GM18498 (cell line): ENCODE data around the gene BST2.
"Not testable (repeated sequence)": the region's sequence is repeated elsewhere in the genome, so short reads cannot be mapped to it uniquely, and the experiment has no call there.

Experiments
- ATAC-seq: cut with Tn5 transposase; IDR thresholded peaks from one replicate; pipeline ENCODE4 v1.9.1; 2021; ENCODE audit warnings: mild to moderate bottlenecking, moderate library complexity; ENCODE audit not compliant: unreplicated experiment

BST2 gene

DNA sequence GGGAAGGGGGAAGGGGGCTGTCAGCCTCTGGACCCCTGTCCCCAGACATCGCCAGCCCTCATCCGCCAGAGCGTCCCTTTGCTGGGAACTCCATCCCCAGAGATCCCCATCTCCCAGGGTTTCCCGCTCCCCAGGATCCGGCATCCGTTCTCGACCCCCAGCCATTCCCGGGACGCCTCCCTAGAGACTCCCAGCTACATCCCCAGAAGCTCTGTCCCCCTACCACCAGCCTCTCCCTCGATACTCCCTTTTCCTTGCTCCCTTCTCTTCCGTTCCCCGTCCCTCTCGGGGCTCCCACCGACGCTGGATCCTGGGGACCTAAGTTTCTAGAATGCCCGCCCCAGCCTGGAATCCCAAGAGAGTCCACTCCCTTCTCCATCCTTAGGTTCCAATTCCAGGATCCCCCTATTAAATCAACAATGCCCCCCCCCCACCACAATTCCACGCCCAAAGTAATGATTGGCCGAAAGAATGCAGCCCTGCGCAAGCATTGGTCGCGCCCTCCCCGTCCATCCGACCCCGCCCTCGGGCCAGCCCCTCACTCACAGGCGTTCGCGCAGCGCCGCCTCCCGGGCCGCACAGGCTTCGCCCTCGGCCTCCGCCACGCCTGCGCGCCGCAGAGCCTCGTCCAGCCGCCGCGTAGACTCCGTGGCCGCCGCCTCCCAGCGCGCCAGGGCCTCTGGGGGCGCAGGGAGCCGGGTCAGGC lies 14.6 kb downstream of the BST2 start:
- peak; percentile 90 for ATAC-seq

- ATAC-seq = no peak
Measured at GRCh38 chr19:17389957-17390664, 15.3 kb downstream of the BST2 start.

GRCh38 chr19:17389288-17389687 lies 16.1 kb downstream of the BST2 start:
- ATAC-seq = no peak

- ATAC-seq = peak; percentile 47
Measured at GRCh38 chr19:17385878-17386611, 19.4 kb downstream of the BST2 start.

DNA sequence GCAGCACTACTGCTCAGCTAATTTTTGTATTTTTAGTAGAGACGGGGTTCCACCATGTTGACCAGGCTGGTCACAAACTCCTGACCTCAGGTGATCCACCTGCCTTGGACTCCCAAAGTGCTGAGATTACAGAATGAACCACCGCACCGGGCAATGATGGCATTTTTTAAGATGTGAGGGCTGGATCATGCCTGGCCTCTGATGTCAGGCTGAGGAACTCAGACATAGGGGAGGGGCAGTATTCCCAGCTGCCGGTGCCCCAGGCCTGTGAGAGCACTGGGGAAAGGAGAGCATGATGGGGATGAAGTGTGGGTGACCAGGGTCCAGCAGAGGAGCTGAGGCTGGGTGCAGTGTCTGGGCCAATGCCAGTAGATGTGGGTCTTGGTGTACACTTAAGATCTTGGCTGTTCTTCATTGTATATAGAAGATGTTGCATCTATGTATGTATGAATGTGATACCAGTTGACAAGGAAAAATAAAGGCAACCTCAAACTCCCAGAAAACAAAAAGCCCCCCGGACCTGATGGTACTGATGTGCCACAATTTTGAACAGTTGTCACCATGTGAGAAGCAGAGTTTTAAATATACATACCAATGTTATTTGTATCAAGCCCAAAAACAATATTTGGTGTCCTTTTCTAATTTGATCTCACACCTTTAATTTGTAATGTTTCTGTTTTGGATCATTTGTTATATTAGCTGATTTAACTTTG lies 24.8 kb downstream of the BST2 start:
- no peak for ATAC-seq

DNA sequence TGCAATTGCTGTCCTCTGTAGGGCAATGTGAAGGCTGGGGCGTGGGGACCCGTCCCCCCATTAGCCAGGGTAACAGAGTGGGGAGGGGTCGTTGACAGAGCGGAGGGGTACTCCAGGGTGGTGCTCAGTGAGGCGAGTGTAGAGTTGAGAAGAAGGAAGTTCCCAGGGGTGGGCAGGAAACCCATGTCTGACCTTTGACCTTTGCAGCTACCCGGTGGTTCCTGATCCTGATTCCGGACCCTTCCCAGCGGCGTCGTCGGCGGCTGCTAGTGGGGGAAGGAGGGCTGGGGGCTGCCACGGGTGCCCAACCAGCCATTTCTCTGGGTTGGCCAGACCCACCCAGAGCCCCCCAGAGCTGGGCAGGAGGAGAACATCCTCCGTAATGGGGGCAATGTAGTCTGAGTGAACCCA lies 26.2 kb downstream of the BST2 start:
- ATAC-seq = no peak

DNA sequence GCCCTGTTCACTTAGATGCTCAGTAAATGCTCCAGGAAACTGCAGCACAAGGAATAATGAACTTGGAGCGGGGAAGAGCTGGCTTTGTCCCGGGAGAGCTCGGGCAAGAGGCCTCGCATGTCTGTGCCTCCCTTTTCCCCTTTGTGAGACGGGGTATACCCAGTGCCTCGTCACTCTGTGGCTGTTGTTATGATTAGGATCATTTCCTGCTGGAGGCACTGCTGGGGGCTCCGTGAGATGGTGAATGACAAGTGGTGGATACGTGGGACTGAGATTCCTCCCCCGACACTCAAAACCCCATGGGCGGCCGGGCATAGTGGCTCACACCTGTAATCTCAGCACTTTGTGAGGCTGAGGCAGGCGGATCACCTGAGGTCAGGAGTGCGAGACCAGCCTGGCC lies 27.2 kb downstream of the BST2 start:
- ATAC-seq = no peak

GRCh38 chr19:17376935-17377600 lies 28.4 kb downstream of the BST2 start, which contains the start of gene PLVAP:
TSS of gene PLVAP (minus strand) at chr19:17377342. CDS start at chr19:17377288, 54 bp downstream.
- no peak for ATAC-seq

- ATAC-seq = peak; percentile 82
Measured at GRCh38 chr19:17370026-17370587, 35.3 kb downstream of the BST2 start.

- ATAC-seq = no peak
Measured at GRCh38 chr19:17365361-17365760, 40.1 kb downstream of the BST2 start.

- ATAC-seq = not testable (repeated sequence)
Measured at GRCh38 chr19:17363852-17364605, 41.4 kb downstream of the BST2 start.

DNA sequence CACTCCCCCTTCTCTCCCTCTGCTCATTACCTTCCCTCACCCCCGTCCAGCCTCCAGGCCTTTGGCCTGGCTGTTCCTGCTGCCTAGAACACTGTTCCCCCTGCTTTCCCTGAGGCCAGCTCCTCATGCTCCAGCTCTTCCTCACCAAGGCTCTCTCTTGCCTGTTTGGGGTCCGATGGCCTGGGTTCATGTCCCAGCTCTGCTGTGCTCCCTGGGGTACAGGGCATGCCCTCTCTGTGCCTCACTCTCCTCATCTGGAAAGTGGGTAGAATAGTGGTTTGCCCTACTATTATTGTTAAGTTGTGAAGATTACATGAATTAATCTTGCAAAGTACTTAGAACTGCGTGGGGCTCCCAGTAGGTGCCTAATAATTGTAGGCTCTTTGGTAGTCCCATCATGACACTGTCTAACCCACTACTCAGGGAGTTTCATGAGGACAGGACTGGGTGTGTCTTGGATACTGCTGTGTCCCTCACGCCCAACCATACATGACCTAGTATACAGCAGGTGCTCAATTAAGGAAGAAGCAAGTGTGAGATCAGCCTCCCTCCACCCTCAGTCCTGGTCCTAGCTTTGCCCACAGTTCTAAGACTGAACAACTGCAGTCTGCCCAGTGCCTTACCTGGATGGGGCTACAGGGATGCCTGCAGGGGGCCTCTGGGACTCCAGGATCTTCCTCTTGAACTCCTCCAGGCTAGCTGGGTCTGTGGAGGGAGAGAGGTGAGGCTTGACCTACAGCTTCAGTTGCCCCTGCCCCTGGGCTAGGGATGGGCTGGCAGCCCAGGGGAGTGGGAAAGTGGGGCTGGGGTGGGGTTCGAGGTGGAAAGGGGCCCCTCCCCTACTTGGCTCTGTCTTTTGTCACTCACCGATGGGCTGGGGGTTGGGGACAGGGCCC lies 45.3 kb downstream of the BST2 start:
- no peak for ATAC-seq

- ATAC-seq = no peak
Measured at GRCh38 chr19:17358395-17358794, 47.0 kb downstream of the BST2 start.

DNA sequence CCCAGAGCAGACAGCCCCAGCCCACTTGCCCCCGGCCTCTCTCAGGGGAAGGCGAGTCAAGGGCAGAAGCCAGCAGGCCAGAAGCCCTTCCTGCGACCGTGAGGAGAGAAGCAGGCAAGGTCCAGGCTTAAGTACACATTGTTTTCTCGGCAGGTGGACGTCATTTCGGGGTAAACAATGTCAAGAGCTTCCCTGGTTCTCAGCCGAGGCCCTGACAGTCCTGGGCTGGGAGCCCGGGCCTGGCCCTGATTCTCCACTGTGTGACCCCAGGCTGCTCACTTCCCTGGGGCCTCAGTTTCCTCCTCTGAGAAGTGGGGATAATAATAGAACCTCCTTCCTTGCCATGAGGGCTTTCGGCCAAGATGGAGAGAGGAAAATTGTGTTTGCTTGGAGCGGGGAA lies 47.7 kb downstream of the BST2 start:
- no peak for ATAC-seq

DNA sequence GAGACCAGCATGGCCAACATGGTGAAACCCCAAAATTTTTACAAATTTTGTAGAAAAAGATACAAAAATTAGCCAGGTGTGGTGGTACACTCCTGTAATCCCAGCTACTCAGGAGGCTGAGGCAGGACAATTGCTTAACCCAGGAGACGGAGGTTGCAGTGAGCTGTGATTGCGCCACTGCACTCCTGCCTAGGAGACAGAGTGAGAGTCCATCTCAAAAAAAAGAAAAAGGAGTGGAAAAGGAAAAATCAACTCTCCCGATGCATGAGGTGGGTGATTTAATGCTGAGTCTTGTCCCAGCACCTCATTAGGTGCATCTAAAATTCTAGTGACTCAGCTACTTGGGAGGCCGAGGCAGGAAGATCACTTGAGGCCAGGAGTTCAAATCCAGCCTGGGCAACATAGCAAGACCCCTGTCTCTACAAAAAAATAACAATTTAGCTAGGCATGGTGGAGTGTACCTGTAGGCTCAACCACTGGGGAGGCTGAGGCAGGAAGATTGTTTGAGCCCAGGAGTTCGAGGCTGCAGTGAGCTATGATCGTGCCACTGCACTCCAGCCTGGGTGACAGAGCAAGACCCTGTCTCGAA lies 48.3 kb downstream of the BST2 start:
- no peak for ATAC-seq

DNA sequence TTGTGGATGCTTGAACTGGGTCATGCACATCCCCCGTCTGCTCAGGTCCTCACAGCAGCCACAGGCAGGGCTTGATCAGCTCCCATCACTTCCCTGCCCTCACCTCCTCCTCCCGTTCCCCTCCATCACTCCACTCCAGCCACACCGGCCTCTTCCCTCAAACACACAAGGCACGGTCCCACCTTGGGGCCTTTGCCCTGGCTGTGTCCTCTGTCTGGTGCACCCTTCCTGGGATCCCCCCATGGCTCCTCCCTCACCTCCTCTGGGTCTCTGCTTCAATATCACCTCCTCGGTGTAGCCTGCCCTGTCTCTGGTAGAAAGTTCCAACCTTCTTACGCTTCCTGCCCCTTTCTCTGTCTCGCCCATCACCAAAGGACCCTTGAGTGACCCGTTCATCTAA lies 52.0 kb downstream of the BST2 start:
- no peak for ATAC-seq
